LHCN-M2 (cell line): Measurements from ENCODE around the gene PPP2R5A. TPM values are rescaled to one million over a fixed set of nuclear protein-coding genes. Genes with fewer than 3 reads are reported as not detected.

Experiments used
- total RNA-seq: library from RNA; depleted of rRNA; stranded (reverse); fragments of >200 nt; gene quantifications from 2 replicates; pipeline ENCODE4 v1.2.3, GENCODE V29; 2014; rRNA removed

PPP2R5A gene
- total RNA-seq, 1 experiment from 2014 or later = 11.5 TPM

Other genes starting within 250 kb of the PPP2R5A start
- gene INTS7, start 249.9 kb upstream of the PPP2R5A start, total RNA-seq = 15.0 and 17.7 TPM in 2 replicates
- gene DTL, start 249.7 kb upstream of the PPP2R5A start, total RNA-seq = 38.5 and 40.1 TPM in 2 replicates
- 8.7 and 10.7 TPM in 2 replicates for gene PACC1, start 129.5 kb downstream of the PPP2R5A start, total RNA-seq
- 58.0 and 63.1 TPM in 2 replicates for gene NENF, start 147.5 kb downstream of the PPP2R5A start, total RNA-seq